HG03575 (cell line): ENCODE results near the gene INPP4B.

Experiments
- ATAC-seq: cut with Tn5 transposase; IDR thresholded peaks from one replicate; pipeline ENCODE4 v1.9.1; 2021; ENCODE audit not compliant: unreplicated experiment, insufficient number of reproducible peaks, low FRiP score; ENCODE audit errors: extremely low read depth

The INPP4B gene

DNA sequence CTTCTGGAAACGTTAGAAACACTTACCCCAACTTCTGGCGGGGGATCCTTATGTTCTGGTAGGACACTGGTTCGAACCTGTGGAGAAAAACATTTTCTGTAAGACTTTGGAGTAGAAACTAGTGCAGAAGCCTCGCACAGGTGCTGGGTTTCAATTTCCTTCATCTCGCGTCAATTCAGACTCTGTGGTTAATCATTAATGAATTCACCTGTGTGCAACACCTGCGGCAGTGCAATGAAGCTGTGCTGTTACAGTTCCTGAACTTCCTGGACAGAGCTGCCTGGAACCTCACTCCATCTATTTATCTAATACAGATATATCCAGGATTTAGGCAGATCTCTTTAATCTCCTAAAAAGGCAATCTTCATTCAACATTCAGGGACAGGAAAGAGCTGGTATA is 531.4 kb downstream of the INPP4B start:
- no peak for ATAC-seq

DNA sequence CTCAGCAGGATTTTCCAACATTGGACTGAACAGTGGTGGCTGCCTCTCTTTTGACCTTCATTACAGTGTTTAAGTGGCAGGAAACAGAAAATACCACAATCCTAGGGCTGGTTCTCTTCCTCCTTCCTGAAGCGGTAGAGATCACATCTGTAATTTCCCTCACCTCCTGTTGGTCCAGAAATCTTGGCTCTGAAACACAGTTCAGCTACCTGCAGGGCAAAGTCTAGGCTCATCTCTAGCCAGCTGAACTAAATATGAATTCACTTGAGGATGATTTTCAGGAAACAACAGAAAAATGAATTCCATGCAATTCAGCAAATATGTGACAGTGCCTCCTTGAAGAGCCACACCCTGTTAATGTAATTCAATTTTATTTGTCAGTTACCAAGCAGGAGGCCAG is 531.9 kb downstream of the INPP4B start:
- ATAC-seq: no peak

DNA sequence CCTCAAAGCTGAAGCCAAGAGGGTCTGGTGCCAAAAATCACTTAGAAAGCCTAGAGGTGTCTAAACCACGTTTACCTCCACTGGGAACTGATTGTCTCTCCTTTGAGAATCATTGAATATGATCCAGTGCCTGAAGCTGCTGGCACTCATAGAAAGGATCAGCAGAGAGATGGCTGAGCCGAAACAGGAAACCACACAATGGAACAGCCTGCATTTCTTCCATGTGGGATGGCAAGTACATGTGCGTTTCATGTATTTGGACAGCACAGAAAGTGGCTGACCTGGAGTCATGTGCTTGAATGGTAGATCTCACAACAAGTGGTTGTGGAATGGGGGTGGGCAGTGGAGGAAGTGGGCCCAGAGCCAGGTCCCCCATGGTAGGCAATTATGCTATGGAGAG is 533.7 kb downstream of the INPP4B start:
- ATAC-seq: no peak

DNA sequence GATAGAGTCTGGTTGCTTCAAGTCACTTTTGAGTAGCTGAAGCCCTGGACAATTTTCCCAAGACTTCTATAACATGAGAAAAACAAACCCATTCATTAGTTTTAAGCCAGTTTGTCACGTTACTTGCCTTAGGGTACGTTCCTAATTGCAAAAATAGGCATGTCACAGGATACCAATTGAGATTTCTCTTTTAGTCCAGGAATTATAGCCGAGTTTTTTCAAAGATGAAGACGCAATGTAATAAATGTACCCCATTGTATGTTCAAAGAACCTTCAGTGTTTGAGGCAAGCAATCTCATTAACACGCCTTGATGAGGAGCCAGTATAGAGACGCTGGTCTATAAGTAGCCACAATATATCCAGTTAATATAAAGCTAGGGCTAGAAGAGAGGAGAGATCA is 534.2 kb downstream of the INPP4B start:
- no peak for ATAC-seq

- no peak for ATAC-seq
These were observed 536.3 kb downstream of the INPP4B start for GRCh38 chr4:142309772-142310171.

DNA sequence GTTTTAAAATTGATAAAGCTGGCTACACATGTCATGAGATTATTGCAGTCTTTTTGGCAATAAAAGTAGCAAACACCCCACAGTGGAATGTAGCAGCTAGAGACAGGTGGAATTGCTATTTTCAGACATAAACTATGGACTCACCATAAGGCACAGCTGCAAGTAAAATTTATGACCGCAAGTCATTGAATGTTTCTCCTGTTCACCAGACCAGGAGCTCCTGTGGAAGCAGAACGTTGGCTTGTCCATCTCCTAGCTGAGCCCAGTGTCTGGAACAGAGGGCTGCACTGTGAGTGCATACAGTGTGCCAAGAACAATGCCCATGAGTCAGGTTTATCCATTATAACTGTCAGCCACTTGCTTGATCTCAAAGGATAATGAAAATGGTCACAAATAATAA is 538.2 kb downstream of the INPP4B start:
- ATAC-seq: no peak

- no peak for ATAC-seq
These were observed 548.8 kb downstream of the INPP4B start for GRCh38 chr4:142297313-142297712.

- no peak for ATAC-seq
These were observed 552.6 kb downstream of the INPP4B start for GRCh38 chr4:142293536-142293935.

DNA sequence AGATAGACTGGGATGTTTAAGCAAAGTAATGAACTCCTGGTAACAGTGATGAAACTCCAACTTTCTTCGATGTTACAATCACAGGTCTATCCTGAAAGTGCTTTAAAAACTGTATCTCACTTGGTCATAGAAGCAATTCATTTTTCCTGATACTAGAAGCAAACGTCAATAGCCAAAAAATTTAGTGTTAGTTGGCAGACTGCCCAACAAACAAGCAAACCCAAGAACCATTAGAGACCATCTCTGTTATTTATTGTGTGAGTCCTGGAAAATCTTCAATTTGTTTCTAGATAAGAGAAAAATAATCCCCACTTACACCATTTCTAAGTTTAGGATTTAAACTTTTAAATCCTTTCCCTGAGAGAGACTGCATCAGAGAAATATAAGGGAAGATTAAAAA is 553.9 kb downstream of the INPP4B start:
- no peak for ATAC-seq

GRCh38 chr4:142291299-142292050 is 554.6 kb downstream of the INPP4B start:
- ATAC-seq: no peak

GRCh38 chr4:142287371-142287770 is 558.7 kb downstream of the INPP4B start:
- ATAC-seq: no peak

GRCh38 chr4:142285222-142285583 is 560.9 kb downstream of the INPP4B start:
- ATAC-seq: no peak

DNA sequence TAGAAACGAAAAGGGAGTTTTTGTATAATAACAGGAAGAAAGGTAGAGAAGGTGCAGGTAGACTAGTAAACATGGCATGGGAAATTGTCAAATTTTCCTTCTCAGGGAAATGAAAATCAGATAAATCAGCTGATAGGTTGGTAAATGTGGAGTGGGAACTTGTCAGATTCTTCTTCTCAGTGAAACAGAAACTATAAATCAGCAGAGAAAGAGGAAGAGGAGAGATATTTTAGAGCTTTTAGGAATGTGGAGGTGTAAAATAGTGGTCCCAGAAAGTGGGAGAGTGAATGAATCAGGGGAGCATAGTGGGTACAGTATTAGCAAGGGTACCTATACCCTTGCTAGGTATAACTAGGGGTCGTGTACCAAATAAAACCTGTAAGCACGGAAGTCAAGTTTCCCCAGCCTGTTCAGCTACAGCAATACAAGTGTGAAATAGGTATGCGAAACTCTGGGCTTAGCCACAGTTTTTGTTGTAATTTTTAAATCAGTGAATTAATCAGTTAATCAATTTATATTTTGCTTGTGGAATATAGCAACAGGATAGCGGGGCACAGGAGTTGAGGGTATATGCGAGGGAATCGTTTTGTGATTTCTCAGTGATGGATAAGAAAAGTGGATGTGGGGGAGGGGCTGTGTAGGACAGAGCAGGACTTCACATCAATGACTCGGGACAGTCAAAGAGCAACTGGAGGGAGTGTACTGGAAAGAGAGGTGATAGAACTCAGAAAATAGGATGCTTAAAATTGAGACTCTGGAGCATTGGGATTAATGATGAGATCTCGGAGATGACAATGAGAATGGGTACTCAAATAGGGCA is 561.5 kb downstream of the INPP4B start:
- no peak for ATAC-seq

- ATAC-seq: no peak
These were observed 563.1 kb downstream of the INPP4B start for GRCh38 chr4:142282870-142283431.

GRCh38 chr4:142281999-142282398 is 564.1 kb downstream of the INPP4B start:
- ATAC-seq: no peak

DNA sequence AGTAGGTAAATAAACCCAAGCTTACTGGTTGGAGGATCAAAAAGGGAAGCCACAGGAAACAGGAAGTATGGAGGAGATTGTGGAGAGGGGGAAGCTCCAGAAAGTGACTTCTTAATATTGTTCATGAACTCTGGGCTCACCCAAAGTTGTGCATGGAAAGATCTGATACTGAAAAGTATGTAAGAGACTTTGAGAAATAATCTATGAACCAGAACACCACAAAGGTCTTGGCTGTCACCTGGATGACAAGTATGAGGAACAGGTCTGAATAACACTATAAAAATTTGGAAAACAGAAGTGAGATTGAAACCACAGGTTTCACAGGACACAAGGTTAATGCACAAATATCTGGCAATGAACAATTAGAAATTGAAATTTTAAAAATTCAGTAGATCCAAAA is 567.4 kb downstream of the INPP4B start:
- ATAC-seq: no peak

GRCh38 chr4:142278171-142278570 is 567.9 kb downstream of the INPP4B start:
- ATAC-seq: no peak

- no peak for ATAC-seq
These were observed 572.0 kb downstream of the INPP4B start for GRCh38 chr4:142274137-142274536.

- ATAC-seq: no peak
These were observed 573.6 kb downstream of the INPP4B start for GRCh38 chr4:142272452-142272851.

- no peak for ATAC-seq
These were observed 574.3 kb downstream of the INPP4B start for GRCh38 chr4:142271832-142272231.
